HG03066 (cell line): ENCODE data around the gene NKAIN2.
"Not testable (repeated sequence)": the region's sequence is repeated elsewhere in the genome, so short reads cannot be mapped to it uniquely, and the experiment has no call there.

ENCODE experiments used
- ATAC-seq: cut with Tn5 transposase; IDR thresholded peaks from one replicate; pipeline ENCODE4 v1.9.1; 2021; ENCODE audit warnings: low read depth; ENCODE audit not compliant: unreplicated experiment

NKAIN2 gene

GRCh38 chr6:124010574-124010973, 206.9 kb downstream of the NKAIN2 start:
- ATAC-seq: no peak

DNA sequence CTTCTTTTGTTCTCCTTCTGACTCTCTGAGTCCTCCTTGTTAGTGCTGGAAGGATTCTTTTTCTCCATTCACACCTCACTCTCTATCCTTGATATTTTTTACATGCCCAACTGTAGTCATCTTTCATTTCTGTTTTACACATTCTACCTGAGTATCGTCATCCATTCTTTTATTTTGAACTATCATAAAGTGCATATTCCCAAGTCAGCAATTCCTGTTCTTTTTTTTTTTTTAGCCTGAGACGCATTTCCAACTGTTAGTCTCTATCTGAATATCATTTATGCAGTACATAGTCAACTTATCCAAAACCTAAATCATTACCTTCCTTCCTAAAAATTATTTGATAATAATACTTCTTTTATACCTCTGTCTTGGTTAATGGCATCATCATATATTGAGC, 207.5 kb downstream of the NKAIN2 start:
- ATAC-seq: no peak

- ATAC-seq: not testable (repeated sequence)
Measured at GRCh38 chr6:124022051-124022450, 218.4 kb downstream of the NKAIN2 start.

GRCh38 chr6:124022641-124023040, 219.0 kb downstream of the NKAIN2 start:
- ATAC-seq: no peak

DNA sequence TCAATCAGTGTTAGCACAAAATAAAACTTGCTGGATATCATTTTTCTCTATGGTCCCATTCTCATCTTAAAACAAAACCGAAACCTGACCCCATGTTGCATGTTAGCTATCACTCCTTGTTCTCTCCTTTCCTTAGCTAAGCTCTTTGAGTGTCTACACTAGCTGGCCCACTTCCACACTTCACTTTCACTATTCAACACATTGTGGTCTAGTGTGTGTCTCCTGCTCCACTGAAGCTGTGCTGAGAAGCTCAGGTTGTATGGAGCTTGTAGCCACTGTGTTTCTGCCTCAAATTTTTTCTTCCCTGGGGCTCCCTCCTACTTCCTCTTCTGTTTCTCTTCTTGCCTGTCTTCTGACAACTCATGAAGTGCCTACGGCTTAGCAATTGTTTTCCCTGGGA, 223.0 kb downstream of the NKAIN2 start:
- no peak for ATAC-seq

DNA sequence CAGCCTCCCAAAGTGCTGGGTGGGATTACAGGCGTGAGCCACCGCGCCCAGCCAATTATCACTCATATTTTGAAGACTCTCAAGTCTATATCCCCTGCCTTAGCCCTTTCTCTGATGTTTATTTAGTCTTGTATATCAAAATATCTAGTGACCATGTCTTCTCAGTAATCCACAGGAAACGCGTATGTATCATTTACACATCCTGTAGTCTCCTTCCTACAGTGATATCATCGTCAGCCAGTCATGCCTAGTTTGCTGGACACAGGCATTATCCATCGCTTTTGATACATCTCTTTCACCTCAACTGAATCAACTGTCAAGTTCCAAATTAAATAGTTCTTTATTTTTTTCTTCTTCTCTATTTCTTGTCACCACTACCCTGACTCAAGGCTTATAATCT, 223.7 kb downstream of the NKAIN2 start:
- no peak for ATAC-seq

DNA sequence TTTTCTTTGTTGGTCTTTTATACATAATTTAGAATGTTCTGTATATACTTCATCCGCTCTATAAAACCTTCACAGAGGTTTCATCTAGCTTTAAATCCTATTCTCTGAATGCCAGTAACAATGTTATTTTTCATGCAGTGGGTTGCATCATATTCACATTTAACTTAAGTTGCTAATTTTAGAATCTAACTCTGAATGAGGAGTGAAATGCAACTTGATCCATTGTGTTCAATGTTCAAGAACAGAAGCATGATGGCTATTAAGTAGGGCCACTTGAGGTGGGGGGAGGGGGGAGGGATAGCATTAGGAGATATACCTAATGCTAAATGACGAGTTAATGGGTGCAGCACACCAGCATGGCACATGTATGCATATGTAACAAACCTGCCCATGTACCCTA, 224.5 kb downstream of the NKAIN2 start:
- no peak for ATAC-seq

- ATAC-seq: no peak
Measured at GRCh38 chr6:124029567-124029966, 225.9 kb downstream of the NKAIN2 start.

DNA sequence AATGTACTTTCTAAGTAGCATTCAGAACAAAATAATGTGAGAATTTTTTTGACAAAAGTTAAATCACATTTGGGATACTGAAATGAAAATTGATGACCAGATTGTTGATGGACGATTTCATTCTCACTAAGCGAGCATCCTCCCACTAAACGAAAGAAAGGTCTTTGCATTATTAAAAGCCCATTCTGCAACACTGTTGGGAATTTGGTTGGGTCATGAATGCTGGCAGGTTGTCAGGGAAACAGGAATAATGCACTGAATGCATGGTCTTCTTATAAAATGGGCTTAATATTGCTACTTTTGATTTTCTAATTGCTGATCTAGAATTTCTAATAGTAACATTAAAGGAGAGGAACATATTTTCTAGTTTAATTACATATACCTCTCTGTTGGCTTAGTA, 229.8 kb downstream of the NKAIN2 start:
- ATAC-seq: no peak

GRCh38 chr6:124036384-124036783, 232.7 kb downstream of the NKAIN2 start:
- no peak for ATAC-seq

- peak; percentile 90 for ATAC-seq
Measured at GRCh38 chr6:124040655-124041054, 237.0 kb downstream of the NKAIN2 start.

GRCh38 chr6:124052120-124052519, 248.5 kb downstream of the NKAIN2 start:
- no peak for ATAC-seq

DNA sequence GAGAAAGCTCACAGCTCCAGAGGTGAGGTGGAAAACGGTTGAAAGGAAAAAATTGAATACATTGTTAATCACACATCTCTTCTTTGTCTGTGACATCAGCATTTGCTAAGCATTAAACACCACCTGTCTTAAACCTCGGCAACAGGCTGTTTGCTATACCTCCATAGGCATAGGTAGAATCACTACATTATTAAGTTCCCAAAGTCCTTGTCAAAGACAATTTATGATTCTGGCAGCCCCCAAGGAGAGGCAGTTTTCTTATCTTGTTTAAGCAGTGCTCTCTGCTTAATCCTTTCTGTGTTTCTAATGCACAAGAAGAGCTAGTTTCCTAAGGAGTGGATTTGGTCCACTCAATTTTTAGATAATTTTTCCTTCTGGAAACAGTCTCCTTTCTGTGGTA, 249.7 kb downstream of the NKAIN2 start:
- no peak for ATAC-seq

- no peak for ATAC-seq
Measured at GRCh38 chr6:124054034-124054433, 250.4 kb downstream of the NKAIN2 start.

- no peak for ATAC-seq
Measured at GRCh38 chr6:124055395-124055794, 251.7 kb downstream of the NKAIN2 start.

GRCh38 chr6:124055963-124056362, 252.3 kb downstream of the NKAIN2 start:
- ATAC-seq: no peak

- ATAC-seq: no peak
Measured at GRCh38 chr6:124056407-124057334, 253.0 kb downstream of the NKAIN2 start.

DNA sequence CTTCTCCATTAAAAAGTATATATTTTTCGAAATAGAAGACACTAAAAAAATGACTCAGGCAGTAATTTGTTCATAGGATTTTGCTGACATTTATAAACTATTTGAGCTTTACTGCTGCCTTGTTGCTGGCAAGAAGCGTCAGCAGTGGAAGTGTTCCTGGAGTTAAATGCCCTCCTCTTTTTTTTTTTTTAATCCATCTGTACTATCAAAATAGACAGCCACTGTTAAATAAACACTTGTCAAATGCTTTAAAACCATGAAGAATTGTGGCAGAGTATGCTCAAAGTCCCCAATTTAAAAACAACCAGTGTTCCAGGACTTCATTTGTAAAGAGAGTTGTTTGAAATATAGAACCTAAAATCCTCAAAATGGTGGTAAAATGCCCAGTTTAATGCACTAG, 253.8 kb downstream of the NKAIN2 start:
- ATAC-seq: no peak

- ATAC-seq: no peak
Measured at GRCh38 chr6:124064317-124065113, 260.9 kb downstream of the NKAIN2 start.

DNA sequence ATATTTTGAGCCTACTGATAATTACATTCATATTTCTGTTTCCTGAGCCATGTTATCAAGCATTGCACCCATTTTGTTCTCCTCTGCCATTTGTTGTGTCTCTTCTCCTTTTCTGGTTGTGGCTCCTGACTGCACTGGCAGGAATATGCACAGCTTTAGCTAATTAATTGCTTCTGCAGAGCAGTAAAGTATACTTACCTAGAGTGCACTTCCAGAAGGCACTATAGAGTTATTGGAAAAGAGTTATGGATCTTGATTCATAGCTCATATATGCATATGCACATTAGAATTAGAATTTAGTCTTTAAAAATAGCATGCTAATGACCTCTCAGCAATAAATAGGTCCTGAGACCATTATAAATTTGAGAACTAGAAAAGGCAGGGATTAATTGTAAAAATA, 262.6 kb downstream of the NKAIN2 start:
- ATAC-seq: no peak

DNA sequence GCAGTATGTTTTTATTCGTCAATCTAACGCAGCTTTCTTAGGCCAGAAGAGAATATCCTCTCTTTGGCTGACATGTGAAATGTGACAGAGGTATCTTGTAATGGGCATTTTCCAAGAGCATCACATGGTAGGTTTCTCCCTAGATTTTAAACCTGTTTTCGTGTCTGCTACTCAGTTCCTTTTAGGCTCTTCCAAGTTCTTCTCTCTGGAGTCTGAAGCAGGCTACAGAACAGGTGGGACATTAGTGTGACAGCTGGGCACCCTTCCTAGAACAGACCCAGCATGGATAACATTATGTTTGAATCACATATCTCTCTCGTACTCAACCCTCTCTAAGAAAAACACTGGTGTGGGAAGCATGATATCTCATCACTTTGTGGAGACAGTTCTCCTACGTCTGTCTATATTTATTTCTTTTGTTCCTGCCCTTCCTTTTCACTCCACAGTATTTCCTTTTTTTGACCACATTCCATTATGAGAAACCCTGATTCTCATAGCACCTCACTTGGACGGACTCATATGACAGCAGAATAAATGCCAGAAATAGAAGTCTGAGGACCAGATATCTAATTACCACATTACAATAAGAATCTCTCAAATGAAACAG, 263.4 kb downstream of the NKAIN2 start:
- ATAC-seq: no peak
